ENCODE results near the gene UBASH3B.

UBASH3B gene

DNA sequence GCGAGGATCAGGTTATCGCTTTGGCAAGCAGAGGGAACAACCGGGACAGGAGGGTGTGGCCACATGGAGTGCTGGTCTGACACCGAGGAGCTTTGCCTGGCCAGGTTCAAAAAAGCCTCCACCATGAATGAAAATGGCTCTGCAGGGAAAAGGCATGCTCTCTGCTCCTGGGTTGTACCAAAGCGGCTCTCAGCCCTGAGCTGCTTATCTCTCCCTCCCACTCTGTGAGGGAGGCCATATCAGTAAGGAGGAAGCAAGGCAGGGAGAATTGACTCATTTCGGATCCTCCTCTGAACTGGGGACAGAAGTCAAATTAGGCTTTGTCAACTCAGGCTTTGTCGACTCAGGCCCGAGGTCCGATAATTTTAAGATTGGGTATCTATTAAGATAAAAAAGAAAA is 99.9 kb downstream of the UBASH3B start:
- no peak for DNase-seq (ENCODE audit: low read depth in 2 of 2)

DNA sequence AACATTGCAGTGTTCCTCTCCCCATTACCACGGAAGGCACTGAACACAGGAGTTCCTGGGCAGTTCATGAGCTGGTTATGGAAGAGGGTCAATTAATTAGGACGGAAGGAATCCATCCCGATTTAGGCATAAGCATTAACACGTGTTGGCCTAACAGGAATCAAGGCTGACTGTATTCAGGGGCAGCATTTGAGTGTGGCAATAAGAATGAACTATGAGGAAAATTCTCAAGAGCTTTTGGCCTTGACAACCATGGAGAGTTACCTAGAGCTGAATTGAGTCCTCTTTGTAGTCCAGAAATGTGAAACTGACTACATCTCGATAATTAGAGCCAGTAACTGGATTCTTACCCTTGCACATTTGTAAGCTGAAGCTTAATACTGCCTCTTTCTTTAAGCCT is 100.4 kb downstream of the UBASH3B start:
- DNase-seq (ENCODE audit: low read depth in 2 of 2): no peak

DNA sequence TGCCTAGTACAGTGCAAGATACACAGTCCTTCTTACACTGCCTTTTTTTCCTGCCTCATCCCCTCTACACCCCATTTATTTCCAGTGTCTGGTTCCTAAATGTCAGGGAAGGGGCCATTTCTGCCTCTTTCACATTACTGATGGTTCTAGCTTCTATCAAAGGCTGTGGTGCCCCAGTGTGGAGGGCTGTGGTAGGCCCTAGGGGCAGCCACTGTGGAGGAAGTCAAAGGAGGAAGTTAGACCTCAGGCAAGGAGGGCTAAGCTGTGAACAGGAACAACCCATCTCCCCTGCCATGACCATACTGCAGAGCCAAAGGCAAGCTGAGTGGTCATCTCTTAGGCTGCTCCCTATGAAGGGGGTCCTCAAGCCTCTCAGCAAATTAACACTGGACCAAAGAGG is 100.9 kb downstream of the UBASH3B start:
- peak in 1 of 2 donors; percentile 14 for DNase-seq (ENCODE audit: low read depth in 2 of 2)

DNA sequence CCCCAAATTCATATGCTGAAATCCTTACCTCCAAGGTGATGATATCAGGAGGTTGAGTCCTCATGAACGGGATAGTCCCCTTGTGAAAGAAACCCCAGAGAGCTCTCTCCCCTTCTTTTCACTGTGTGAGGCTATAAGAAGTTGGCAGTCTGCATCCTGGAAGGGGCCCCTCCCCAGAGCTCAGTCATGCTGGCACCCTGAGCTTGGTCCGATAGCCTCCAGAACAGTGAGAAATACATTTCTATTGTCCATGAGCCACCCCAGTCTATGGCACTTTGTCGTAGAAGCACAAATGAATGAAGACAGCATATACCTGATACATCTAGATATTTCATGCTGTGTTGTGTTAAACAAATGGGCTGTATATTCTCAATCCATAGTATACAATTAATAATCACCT is 101.7 kb downstream of the UBASH3B start:
- DNase-seq (ENCODE audit: low read depth in 2 of 2): no peak

- DNase-seq (ENCODE audit: low read depth in 2 of 2): no peak
Observed at GRCh38 chr11:122758339-122758738, 102.8 kb downstream of the UBASH3B start.

DNA sequence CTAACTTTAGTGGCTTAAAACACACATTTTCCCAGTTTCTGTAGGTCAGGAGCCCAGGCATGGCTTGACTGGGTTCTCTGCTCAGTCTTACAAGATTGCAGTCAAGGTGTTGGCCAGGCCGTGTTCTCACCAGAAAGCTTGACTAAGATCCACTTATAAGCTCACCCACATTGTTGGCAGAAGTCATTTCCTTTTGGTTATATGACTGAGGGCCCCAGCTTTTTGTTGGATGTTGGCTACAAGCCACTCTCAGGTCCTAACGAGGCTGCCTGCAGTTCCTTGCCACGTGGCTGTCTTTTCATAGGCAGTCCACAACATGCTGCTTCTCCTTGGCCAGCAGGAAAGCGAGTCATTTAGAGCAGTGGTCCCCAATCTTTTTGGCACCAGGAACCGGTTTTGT is 103.5 kb downstream of the UBASH3B start:
- DNase-seq (ENCODE audit: low read depth in 2 of 2): no peak

GRCh38 chr11:122763108-122763507 is 107.6 kb downstream of the UBASH3B start:
- no peak for DNase-seq (ENCODE audit: low read depth in 2 of 2)

- no peak for DNase-seq (ENCODE audit: low read depth in 2 of 2)
Observed at GRCh38 chr11:122764371-122765090, 109.0 kb downstream of the UBASH3B start.

DNA sequence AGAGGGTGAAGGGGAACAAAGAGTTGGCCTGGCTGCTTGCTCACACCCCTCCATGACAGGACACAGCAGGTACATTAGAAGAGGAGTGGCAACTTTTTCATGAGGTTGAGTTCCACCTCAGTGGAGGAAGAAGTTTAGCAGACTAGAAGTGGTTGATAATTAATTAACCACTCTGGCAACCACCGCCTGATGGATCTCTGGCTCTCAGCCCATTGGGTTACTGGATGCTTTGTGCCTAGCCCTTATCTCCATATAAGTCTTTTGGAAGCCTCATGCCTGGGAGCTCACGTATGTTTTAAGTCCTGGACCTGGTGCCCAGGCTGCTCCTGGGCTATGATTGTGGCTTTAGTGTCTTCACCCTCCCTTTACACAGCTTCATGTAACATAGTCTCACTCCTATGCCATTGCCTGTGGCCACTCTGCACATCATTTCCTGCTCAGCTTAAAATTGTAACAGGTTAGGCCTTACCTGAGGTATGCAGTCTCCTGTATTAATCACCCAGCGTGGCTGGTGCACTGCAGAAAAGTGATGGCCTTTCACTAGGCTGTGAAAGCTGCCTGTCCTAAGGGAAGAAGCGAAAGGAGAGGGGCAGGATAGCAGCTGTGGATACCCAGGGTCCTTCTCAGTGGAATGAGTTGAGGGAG is 110.1 kb downstream of the UBASH3B start:
- no peak for DNase-seq (ENCODE audit: low read depth in 2 of 2)

GRCh38 chr11:122769126-122769780 is 113.7 kb downstream of the UBASH3B start:
- no peak for DNase-seq (ENCODE audit: low read depth in 2 of 2)

DNA sequence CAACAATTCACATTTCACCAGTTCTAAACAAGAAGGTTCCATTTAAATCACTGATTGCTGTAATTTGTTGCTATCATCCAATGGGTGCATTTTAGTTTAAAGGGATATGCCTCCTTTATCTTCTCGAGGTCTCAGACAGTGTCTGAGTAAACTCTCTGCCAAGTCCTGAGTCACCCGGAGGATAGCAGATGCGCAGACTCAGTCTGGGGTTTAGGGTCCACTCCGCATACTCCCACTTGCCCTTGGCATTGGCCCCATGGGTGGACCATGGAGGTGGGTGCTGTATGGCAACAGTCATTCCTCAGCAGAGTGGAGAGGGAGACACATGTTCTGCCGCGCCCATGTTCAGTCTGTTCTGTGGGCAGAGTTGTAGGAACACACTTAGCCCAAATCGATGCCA is 117.4 kb downstream of the UBASH3B start:
- no peak for DNase-seq (ENCODE audit: low read depth in 2 of 2)

DNA sequence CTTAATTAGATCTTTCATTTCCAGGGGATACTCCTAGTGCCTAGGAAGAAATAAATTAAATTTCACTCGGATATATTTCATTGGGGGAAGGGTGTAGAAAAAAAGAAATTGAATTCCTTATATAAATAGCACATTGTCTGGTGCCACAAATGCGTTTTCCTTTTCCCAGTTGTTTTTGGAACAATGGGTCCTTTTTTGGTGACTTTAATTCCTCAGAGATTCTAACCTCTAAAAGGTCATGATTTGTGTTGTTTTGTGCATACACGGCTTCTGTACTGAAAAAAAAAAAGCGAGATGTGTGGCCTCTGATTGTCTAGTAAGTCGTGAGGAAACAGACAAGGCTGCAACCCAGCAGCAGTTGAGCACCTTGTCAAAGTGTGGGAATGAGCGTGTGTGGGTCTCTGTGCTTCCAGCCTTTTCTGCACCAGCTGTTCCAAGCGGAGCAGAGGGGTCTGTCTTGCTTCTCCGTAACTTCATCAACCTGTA is 118.3 kb downstream of the UBASH3B start:
- no peak for DNase-seq (ENCODE audit: low read depth in 2 of 2)

DNA sequence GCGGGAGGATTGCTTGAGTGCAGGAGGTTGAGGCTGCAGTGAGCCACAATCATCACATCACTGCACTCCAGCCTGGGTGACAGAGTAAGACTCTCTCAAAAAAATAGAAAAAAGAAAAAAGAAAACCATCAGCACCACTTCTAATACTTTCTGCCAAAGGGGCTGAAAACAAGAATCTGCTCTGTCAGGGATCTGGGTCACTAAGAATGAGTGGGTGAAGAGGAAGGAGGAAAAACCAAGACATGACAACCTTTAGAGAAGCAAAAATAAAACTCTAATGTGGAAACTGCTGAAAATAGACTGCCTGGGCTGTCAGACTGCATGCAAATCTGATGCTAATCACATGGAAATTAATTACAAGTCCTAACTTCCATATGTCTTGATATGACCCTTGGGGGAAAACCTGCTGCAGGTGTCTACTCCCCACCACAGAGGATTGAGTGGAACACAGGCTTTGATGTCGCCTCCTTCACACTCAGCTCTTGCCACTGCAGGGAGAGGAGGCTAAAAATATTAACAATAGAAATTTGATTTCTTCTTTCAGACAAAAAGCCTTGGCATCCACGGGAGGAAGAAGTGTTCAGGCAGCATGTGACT is 120.3 kb downstream of the UBASH3B start:
- no peak for DNase-seq (ENCODE audit: low read depth in 2 of 2)

DNA sequence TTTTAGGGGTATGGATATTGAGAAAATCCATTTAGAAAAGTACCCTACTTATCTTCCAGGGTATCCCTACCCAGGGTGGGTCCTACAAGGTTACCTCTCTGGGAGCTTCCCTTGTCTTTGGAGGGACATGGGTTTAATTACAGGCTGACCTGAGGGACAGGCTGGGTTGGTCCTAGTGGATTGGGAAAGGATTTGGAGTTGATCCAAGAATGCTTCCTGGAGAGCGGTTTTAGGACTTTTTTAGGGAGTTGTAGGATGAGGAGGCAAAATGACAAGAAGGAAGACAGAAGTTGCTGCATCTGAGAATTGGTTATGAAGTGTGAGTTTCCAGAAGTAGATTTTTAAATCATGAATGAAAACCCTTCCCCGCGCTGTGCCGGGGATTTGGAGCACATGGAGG is 121.0 kb downstream of the UBASH3B start:
- no peak for DNase-seq (ENCODE audit: low read depth in 2 of 2)

- DNase-seq (ENCODE audit: low read depth in 2 of 2): no peak
Observed at GRCh38 chr11:122777343-122777742, 121.8 kb downstream of the UBASH3B start.

DNA sequence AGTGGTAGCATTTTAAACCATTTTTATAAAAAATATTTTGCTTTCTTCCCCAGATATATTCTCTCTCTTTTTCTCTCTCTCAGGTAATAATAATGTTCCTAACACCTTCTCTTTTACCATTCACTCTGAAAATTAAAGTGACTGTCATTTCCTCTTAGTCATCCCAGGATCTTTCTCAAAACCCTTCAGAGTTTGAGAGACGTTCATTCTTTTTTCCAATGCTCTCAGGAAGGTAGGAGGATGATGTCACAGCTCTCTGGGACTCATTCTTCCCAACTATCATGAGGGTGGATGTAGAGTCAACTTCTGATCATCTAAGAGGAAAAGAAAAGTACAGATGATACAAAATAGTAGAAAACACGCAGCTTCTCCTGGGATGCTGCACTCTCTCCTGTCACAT is 122.6 kb downstream of the UBASH3B start:
- DNase-seq (ENCODE audit: low read depth in 2 of 2): no peak

DNA sequence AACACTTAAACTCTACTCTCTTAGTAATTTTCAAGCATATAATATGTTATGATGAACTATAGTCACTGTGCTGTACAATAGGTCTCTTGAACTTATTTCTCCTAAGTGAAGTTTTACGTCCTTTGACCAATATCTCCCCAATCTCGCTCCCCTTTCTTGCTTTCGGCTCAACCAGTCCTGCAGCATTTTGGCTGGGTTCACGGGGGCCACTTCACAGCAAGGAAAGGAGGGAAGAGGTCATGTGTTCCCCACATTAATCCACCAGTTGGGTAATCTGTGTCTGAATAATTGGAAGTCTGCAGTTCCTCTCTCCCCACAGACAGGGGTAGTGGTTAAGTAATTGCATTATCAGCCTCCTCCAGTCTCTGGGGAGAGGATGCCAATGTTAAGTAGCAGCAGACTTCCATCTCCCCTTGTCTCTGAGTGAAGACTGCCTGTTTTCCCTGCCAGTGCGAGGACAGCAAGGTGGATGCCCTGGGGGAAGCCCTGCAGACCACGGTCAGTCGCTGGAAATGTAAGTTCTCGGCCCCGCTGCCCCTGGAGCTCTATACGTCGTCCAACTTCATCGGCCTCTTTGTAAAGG is 123.6 kb downstream of the UBASH3B start:
- no peak for DNase-seq (ENCODE audit: low read depth in 2 of 2)

DNA sequence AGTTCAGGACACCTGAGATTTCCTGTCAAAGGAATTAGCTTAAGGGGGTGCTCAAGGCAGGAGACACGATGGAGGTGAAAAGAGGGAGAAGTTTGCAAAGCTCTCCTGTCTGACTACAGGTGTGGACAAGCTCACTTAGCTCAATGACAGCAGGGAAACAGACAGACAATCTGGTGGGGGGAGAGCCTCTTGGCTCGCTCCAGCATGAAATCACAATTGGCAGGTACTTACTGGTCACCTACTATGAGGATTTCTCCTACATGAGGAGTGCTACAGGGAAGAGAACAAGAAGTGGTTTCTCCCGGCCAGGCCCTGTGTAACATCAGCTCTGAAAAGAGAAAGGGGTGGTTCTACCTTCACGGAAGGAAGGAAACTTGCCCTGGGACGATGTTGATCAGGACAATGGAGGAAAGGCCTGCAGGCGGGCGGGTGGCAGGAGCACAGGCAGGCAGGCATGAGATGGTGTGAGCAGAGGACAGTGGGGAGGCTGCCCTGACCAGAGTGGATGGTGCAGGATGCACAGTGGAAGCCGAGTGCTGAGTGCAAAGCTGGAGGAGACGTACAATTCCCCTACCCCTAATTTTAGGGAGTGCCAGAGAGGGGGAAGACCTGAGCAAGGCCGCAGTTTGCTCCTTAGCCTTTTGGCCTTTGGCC is 124.9 kb downstream of the UBASH3B start:
- no peak for DNase-seq (ENCODE audit: low read depth in 2 of 2)

DNA sequence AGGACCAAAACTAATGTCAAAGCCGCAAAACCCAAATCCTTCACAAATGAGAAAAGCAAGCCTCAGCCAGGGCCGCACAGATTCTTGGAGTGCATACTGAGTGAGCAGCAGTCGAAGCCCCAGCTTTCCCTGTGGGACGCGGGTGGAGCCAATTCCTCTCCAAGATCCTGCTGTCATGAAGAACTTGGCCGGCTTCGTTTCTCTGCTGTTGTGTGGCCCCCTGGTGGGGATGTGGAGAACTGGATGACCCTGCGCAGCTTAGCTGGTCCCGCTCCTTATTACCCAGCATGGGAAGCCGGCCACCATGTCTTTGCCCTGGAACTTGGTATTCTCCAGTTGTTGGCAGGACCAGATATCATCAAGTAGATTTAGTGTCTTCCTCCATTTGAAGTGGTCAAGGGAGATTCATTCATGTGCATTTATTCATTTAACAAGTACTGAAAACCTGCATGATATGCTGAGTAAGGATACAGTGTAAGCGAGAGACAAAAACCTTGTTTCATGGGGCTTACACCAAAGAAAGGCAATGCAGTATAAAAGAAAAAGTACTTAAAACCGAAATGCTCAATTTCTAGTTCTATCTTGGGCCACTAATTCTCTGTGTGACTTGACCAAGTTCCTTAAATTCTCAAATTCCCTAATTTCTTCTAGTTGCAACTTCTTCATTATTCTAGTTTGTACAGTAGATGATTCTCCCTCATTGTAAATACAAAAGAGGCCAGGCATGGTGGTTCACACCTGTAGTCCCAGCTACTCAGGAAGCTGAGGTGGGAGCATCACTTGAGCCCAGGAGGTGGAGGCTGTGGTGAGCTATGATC is 126.1 kb downstream of the UBASH3B start:
- DNase-seq (ENCODE audit: low read depth in 2 of 2): peak; percentile 70 to 71

GRCh38 chr11:122782222-122782621 is 126.7 kb downstream of the UBASH3B start:
- no peak for DNase-seq (ENCODE audit: low read depth in 2 of 2)
